Measurements from ENCODE around the gene CAPN15. TPM values are rescaled to one million over a fixed set of nuclear protein-coding genes. Genes with fewer than 3 reads are reported as not detected.
A peak's percentile ranks its signal among the peaks of the same experiment; 100 is the strongest.
"Not testable (repeated sequence)": the region's sequence is repeated elsewhere in the genome, so short reads cannot be mapped to it uniquely, and the experiment has no call there.

Gene CAPN15
- total RNA-seq, 1 donor from 2014 or later, result 49.2 TPM

GRCh38 chr16:588889-589657 is 61.6 kb downstream of the CAPN15 start:
- DNase-seq (ENCODE audit: low spot score), result peak; percentile 99

DNA sequence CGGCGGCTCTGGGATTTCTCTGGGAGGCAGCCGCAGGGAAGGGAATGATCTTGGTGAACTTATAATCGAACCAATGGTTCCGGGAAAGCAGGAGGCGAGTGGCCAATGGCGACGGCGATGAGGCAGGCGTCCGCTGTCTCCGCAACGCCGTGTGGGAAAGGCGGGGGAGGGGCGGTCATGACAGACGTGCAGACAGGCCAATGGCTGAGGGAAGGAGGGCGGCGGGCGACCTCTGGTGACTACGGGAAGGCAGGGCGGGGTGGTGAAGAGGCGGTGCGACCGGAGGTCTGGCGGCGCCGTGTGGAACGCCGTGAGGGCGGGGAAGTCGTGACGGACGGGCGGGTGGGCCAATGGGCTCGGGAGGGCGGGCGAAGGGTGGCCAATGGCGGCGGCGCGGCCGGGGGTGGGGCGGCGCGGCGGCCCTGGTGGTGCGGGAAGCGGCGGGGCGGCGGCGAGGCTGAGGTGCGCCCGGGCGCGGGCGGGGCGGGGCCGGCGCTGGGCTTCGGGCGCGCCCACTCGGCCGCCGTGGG is 62.2 kb downstream of the CAPN15 start, which contains the start of gene RAB40C:
RAB40C (plus strand) TSS at position 409 of the 530 bp plus-strand sequence. CDS start 226 bp downstream, outside the sequence.
- peak; percentile 99 for DNase-seq (ENCODE audit: low spot score)

DNA sequence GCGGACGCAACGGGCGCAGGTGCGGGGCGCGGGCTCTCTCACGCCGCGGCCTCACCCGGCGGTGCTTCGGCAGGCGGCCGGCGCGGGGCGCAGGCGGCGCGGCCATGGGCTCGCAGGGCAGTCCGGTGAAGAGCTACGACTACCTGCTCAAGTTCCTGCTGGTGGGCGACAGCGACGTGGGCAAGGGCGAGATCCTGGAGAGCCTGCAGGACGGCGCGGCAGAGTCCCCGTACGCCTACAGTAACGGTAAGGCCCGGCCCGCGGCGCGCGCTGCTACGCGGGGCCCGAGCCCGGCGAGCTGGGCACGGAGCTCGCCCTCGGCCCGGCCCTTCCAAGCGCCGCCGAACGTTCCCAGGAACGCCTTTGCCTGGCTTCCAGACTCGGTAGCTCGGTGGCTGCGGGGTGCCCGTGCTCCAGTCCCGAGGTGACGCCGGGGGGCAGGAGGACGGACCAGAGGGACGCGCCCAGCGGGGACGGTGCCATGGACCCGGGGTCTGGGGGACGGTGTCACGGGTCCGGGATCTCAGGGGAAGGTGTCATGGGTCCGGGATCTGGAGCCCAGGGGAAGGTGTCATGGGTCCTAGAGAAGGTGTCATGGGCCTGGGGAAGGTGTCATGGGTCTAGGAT is 62.8 kb downstream of the CAPN15 start:
- no peak for DNase-seq (ENCODE audit: low spot score)

DNA sequence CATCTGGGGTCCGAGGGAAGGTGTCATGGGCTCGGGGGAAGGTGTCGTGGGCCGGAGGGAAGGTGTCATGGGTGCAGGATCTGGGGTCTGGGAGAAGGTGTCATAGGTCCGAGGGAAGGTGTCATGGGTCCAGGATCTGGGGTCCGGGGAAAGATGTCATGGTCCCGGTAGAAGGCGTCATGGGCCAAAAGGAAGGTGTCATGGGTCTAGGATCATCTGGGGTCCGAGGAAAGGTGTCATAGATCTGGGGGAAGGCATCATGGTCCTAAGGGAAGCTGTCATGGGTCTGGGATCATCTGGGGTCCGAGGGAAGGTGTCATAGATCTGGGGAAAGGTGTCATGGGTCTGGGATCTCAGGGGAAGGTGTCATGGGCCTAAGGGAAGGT is 63.3 kb downstream of the CAPN15 start:
- no peak for DNase-seq (ENCODE audit: low spot score)

DNA sequence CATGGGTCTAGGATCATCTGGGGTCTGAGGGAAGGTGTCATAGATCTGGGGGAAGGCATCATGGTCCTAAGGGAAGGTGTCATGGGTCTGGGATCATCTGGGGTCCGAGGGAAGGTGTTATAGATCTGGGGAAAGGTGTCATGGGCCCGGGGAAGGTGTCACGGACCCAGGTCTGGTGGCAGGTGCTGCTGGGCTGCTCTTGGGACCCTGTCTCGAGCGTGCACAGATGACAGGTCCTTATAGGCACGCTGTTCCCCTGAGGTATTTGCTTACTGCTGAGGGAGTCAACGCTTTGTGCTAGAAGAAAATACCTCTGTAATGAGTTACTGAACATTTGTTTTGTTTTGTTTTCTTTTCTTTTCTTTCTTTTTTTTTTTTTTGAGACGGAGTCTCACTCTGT is 63.7 kb downstream of the CAPN15 start:
- DNase-seq (ENCODE audit: low spot score), result no peak

DNA sequence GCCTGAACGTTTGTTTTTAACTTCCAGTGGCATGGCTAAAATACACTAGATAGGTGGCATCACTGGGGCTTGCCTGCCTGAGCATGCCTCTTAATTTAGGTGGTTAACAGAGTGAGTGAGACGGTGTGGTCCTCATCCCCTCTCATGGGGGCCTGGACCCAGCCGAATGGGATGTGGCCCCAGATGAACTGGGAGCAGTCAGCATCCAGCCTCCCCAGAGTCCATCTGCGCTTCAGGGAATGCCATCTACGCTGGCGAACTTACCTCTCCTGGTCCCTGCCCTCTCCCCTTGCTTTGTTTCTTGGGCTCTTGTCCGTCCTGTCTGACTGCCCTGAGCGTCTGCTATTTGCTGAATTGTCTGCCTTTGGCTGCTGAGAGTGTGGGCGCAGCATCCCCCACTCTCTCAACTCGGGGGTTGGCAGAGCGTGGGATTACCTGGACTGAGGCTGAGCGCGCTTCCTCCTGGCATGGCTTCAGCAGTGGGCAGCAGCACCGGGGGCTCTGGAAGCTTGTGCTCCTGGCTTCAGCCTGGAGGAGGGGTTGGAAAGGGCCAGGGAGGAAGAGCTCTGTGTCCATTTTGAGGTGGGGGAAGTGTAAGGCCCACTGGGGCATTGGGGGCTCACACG is 64.5 kb downstream of the CAPN15 start:
- DNase-seq (ENCODE audit: low spot score), result no peak

DNA sequence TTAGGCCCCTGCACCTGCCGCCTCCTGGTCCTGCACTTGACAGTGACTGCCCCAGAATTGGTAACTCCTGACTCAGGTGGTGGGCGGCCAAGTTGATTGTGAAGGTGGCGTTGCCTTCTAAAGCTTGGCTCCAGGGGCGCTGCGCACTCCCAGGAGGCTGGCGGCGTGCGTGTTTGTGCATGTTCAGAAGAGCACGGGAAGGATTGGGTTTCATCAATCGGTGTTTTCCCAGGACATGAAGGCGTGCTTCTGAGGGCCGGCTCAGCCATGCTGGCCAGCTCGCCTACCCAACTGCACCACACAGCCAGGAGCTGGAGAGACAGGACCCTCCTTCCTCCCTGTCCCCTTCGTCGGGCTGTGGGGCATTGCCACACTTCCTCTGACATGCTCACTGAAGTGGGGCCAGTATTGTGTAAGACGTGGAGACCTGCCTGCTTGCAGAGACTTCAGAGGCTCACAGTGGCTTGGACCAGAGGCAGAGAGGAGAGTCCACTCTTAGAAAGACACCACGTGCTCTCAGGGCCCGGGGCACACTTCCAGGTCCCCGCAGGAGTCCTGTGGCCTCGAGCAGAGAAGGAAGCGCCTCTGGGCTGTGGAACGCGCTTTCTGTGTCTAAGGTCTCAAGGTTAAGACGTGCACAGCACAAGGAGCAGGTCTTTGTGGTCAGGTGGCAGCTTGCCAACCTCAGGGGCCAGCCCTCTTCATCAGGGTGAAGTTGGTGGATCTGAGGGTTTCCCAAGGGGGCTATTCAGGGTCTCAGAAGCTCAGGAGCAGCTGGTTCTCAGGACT is 65.2 kb downstream of the CAPN15 start:
- no peak for DNase-seq (ENCODE audit: low spot score)

DNA sequence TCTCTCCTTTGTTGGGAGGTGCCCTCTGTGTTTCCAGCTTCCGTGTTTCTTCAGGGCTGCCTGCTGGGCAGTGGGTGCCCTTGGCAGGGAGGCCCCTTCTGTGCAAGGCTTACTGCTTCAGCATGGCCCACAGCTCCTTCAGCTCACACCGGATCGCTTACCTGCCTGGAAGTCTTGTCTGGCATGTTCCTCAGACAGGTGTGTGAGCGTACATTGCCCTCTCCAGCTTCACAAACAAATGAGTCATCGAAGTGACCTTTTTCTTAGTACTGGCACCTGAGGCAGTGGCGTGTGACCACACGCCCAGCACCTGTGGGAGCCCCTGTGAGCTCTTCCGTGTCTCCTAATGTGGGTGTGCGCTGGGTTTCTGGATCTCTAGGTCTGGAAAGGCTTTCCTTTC is 65.9 kb downstream of the CAPN15 start:
- no peak for DNase-seq (ENCODE audit: low spot score)

- no peak for DNase-seq (ENCODE audit: low spot score)
These were observed 66.3 kb downstream of the CAPN15 start for GRCh38 chr16:593807-594206.

- DNase-seq (ENCODE audit: low spot score), result no peak
These were observed 67.6 kb downstream of the CAPN15 start for GRCh38 chr16:595094-595528.

DNA sequence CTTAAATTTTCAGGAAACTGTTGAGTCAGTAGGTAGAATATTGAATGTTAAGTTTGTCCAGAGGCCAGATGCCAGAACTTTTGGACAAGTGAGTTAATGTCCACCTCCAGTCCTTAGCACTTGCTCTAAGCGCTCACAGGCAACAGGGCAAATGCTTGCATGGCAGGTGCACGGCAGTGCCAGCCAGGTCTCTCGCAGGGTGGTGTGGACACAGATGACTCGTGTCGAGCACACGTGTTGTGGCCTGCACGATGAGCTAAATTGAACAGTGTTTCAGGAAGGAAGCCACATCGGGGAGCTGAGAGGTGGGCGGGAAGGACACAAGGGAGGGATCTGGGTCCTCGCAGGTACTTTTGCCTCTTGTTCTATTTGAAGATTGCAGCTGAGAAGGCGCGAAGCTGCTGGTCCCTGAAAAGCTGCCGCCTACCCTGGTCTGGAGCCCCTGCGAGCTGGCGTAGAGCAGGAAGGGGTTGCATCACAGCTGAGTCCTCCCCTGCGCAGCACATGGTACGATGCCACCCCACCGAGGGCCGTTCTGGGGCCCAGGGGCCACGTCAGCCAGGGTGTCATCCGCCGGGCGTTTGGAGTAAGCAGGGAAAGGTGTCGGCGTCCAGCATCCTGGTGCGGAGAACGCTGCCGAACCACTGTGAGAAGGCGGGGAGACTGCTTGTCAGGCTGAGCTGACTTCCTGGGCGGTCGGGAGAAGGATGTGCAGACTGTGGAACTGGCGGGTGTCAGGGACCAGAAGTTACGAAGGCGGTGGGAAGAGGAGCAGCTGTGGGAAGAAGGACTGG is 68.6 kb downstream of the CAPN15 start:
- no peak for DNase-seq (ENCODE audit: low spot score)

DNA sequence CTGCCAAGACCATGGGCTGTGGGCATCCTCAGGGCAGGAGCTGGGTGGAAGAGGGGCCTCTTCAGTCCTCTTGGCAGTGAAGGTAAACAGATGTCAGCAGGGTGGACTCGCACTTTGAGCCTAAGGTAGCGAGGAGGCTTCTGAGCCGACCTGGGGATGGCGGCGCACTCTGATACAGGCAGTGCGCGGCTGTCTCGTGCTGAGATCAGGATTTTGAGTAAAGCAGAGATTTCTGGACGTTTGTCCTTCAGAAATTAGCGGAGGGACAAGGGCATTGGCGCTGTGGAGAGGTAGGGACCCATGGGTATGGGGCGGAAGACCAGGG is 69.2 kb downstream of the CAPN15 start:
- no peak for DNase-seq (ENCODE audit: low spot score)

GRCh38 chr16:597655-598054 is 70.1 kb downstream of the CAPN15 start:
- not testable (repeated sequence) for DNase-seq (ENCODE audit: low spot score)

GRCh38 chr16:598823-599739 is 71.6 kb downstream of the CAPN15 start:
- DNase-seq (ENCODE audit: low spot score), result no peak

- no peak for DNase-seq (ENCODE audit: low spot score)
These were observed 73.3 kb downstream of the CAPN15 start for GRCh38 chr16:600781-601180.

- DNase-seq (ENCODE audit: low spot score), result no peak
These were observed 76.4 kb downstream of the CAPN15 start for GRCh38 chr16:603933-604332.

Data from mesenteric fat pad (tissue), 1 donor.